Measurements from ENCODE around the gene ZNF607. TPM values are rescaled to one million over a fixed set of nuclear protein-coding genes. Genes with fewer than 3 reads are reported as not detected.
"Not testable (repeated sequence)": the region's sequence is repeated elsewhere in the genome, so short reads cannot be mapped to it uniquely, and the experiment has no call there.

ZNF607 gene
- 10 to 100 TPM in 1 of 4 donors, 1 to 10 TPM in 3; 2.8 to 10.5 (median 4.3) TPM for total RNA-seq

- 1% methylated on average over 17 of the region's 54 CpGs for WGBS
- H3K27me3 ChIP-seq = no peaks in the 10 kb centered on the region
Measured at GRCh38 chr19:37719111-37719926, at the start of gene ZNF607. Gene ZNF607 (minus strand): TSS chr19:37719761. CDS start chr19:37711618, 8,143 bp downstream.

DNA sequence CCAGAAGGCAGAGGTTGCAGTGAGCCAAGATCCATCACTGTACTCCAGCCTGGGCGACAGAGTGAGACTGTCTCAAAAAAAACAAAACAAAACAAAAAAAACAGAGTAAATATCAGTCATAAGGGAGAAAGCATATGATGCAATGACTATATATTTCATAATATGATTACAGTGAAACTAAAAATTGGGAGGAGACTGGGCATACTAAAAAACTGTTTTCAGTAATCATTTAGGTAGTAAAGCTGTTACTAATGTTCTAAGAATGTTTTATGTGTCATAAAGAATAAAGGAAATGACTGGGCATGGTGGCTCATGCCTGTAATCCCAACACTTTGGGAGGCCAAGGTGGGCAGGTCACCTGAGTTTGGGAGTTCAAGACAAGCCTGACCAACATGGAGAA lies 43.9 kb upstream of the ZNF607 start:
- DNase-seq (ENCODE audit: low spot score in 2 of 2) = no peak
- 90% methylated on average over 1 of the region's 1 CpG for WGBS
- Histone ChIP-seq H3K4me1 (no peaks in the 10 kb centered on the region), H3K36me3 (peaks cover 66% of the 10 kb centered on the region), H3K9me3 (no peaks in the 10 kb centered on the region), H3K27ac (no peak overlapping the region), H3K4me3 (no peak overlapping the region), H3K27me3 (no peaks in the 10 kb centered on the region)
- TF ChIP-seq EP300 (IDR thresholded peaks at IDR 0.05) (no peak), POLR2A (IDR thresholded peaks at IDR 0.05) (no peak), CTCF (IDR thresholded peaks at IDR 0.05) (no peak), POLR2AphosphoS5 (IDR thresholded peaks at IDR 0.05) (no peak)

More at GRCh38 chr19:37719111-37719926, at the start of gene ZNF607:
- TF ChIP-seq CTCF (IDR thresholded peaks at IDR 0.05) = peak; percentile 13 to 59
- peak in 1 of 3 donors; percentile 25 for TF ChIP-seq POLR2AphosphoS5 (IDR thresholded peaks at IDR 0.05)
- TF ChIP-seq POLR2A (IDR thresholded peaks at IDR 0.05) = peak in 1 of 2 donors; percentile 25
- TF ChIP-seq EP300 (IDR thresholded peaks at IDR 0.05) = no peak
- Histone ChIP-seq H3K4me3 (peak within 1 kb of the TSS; percentile 73), H3K36me3 (no peaks in the 10 kb centered on the region), H3K4me1 (peaks cover 16% of the 10 kb centered on the region), H3K27ac (peak within 1 kb of the TSS; percentile 72), H3K9me3 (no peaks in the 10 kb centered on the region)
- DNase-seq (ENCODE audit: low spot score in 2 of 2) = peak; percentile 86 to 87

DNA sequence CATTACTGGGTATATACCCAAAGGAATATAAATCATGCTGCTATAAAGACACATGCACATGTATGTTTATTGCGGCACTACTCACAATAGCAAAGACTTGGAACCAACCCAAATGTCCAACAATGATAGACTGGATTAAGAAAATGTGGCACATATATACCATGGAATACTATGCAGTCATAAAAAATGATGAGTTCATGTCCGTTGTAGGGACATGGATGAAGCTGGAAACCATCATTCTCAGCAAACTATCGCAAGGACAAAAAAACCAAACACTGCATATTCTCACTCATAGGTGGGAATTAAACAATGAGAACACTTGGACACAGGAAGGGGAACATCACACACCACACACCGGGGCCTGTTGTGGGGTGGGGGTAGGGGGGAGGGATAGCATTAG lies 38.1 kb upstream of the ZNF607 start:
- DNase-seq (ENCODE audit: low spot score in 2 of 2); H3K27me3 ChIP-seq; H3K4me3 ChIP-seq; H3K9me3 ChIP-seq; H3K4me1 ChIP-seq; H3K27ac ChIP-seq: not testable (repeated sequence)
- 95% methylated on average over 3 of the region's 4 CpGs for WGBS
- H3K36me3 ChIP-seq = peaks cover 47% of the 10 kb centered on the region

GRCh38 chr19:37738371-37738770 lies 18.8 kb upstream of the ZNF607 start:
- 90% methylated on average over 5 of the region's 5 CpGs for WGBS
- DNase-seq (ENCODE audit: low spot score in 2 of 2) = no peak
- no peak for TF ChIP-seq CTCF (IDR thresholded peaks at IDR 0.05)
- Histone ChIP-seq H3K4me1 (no peaks in the 10 kb centered on the region), H3K36me3 (peaks cover 38% of the 10 kb centered on the region), H3K27me3 (no peaks in the 10 kb centered on the region), H3K9me3 (peaks cover 44% of the 10 kb centered on the region), H3K27ac (no peak overlapping the region), H3K4me3 (no peak overlapping the region)

DNA sequence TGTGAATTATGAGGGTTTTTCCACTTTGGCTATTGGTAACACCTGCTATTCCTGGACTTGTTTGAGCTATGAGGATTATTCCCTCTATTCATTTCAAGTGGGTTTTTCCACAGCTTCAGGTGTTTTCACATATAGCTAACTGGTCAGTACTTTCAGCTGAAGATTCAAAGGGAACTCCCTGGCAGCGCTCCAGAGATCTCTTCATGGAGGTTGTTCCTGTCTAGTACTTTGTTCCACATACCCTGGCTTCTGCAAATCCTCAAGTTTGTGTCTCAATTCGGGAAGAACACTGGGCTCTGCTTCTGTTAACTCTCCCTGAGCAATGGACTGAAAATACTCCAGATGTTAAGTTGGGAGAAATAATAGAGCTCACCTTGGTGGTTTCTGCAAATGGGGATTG lies 5.6 kb upstream of the ZNF607 start:
- Histone ChIP-seq H3K4me1 (no peaks in the 10 kb centered on the region), H3K36me3 (no peaks in the 10 kb centered on the region), H3K9me3 (no peaks in the 10 kb centered on the region), H3K27me3 (no peaks in the 10 kb centered on the region), H3K4me3 (no peak overlapping the region), H3K27ac (no peak overlapping the region)
- no peak for DNase-seq (ENCODE audit: low spot score in 2 of 2)
- WGBS = 78% methylated on average over 2 of the region's 2 CpGs
- TF ChIP-seq POLR2A (IDR thresholded peaks at IDR 0.05) (no peak), EP300 (IDR thresholded peaks at IDR 0.05) (no peak), CTCF (IDR thresholded peaks at IDR 0.05) (no peak), POLR2AphosphoS5 (IDR thresholded peaks at IDR 0.05) (no peak)

Data from suprapubic skin (tissue), 4 donors.